SK-N-SH treated with all-trans-retinoic acid at 6 μM for 48 hours (cell line): ENCODE measurements around the gene TNS3.

ENCODE experiments used
- ATAC-seq: fragments of 200-7000 bp; cut with Tn5 transposase; 3 replicates; pipeline ENCODE4 v1.9.1; 2020; ENCODE audit warnings: mild to moderate bottlenecking, moderate library complexity
- ARNTL ChIP-seq: fragments of 450-650 bp; formaldehyde crosslinking; IDR thresholded peaks from 2 replicates; pipeline ENCODE4 v1.5.0; 2020; ENCODE audit warnings: low read depth, mild to moderate bottlenecking, moderate library complexity, borderline replicate concordance
- BACH2 ChIP-seq: fragments of 250-450 bp; sonication (Bioruptor Pico); IDR thresholded peaks from 2 replicates; pipeline ENCODE4 v1.9.0; 2021; ENCODE audit warnings: mild to moderate bottlenecking, borderline replicate concordance
- CREB5 ChIP-seq: fragments of 250-450 bp; sonication (Bioruptor Pico); IDR thresholded peaks from 2 replicates; pipeline ENCODE4 v1.5.1; 2020; ENCODE audit warnings: low read depth, mild to moderate bottlenecking, moderate library complexity
- CSDC2 ChIP-seq: fragments of 250-450 bp; sonication (Bioruptor Pico); IDR thresholded peaks from 2 replicates; pipeline ENCODE4 v1.5.0; 2020; ENCODE audit warnings: mild to moderate bottlenecking, moderate library complexity
- ESRRG ChIP-seq: fragments of 250-450 bp; sonication (Bioruptor Pico); IDR thresholded peaks from 2 replicates; pipeline ENCODE4 v1.6.1; 2021; ENCODE audit warnings: mild to moderate bottlenecking
- GLIS3 ChIP-seq: fragments of 250-450 bp; sonication (Bioruptor Pico); IDR thresholded peaks from 2 replicates; pipeline ENCODE4 v1.5.0; 2020; ENCODE audit warnings: mild to moderate bottlenecking, moderate library complexity
- ISL1 ChIP-seq: fragments of 250-450 bp; sonication (Bioruptor Pico); IDR thresholded peaks from 2 replicates; pipeline ENCODE4 v2.1.2; 2022; ENCODE audit warnings: mild to moderate bottlenecking, moderate library complexity
- PATZ1 ChIP-seq: fragments of 250-450 bp; sonication (Bioruptor Pico); IDR thresholded peaks from 2 replicates; pipeline ENCODE4 v1.8.0; 2020; ENCODE audit warnings: mild to moderate bottlenecking, moderate library complexity, borderline replicate concordance
- PPARA ChIP-seq: fragments of 250-450 bp; sonication (Bioruptor Pico); IDR thresholded peaks from 2 replicates; pipeline ENCODE4 v1.5.0; 2020; ENCODE audit warnings: mild to moderate bottlenecking, borderline replicate concordance
- SNAI2 ChIP-seq: fragments of 250-450 bp; sonication (Bioruptor Pico); IDR thresholded peaks from 2 replicates; pipeline ENCODE4 v1.5.0; 2020; ENCODE audit warnings: mild to moderate bottlenecking, moderate library complexity
- TCF4 ChIP-seq: fragments of 250-450 bp; sonication (Bioruptor Pico); IDR thresholded peaks from 2 replicates; pipeline ENCODE4 v1.8.0; 2021; ENCODE audit warnings: mild to moderate bottlenecking, moderate library complexity, borderline replicate concordance
- TOX ChIP-seq: fragments of 250-450 bp; sonication (Bioruptor Pico); IDR thresholded peaks from 2 replicates; pipeline ENCODE4 v1.8.0; 2021; ENCODE audit warnings: mild to moderate bottlenecking, moderate library complexity, borderline replicate concordance
- ZC3H10 ChIP-seq: fragments of 250-450 bp; sonication (Bioruptor Pico); IDR thresholded peaks from 2 replicates; pipeline ENCODE4 v1.5.1; 2021; ENCODE audit warnings: mild to moderate bottlenecking, moderate library complexity
- ZNF565 ChIP-seq: fragments of 450-650 bp; formaldehyde crosslinking; conservative IDR thresholded peaks from 2 replicates; pipeline ENCODE4 v1.5.0; 2020; ENCODE audit warnings: low read depth, mild to moderate bottlenecking, moderate library complexity
- ZNF70 ChIP-seq: fragments of 450-650 bp; formaldehyde crosslinking; IDR thresholded peaks from 2 replicates; pipeline ENCODE4 v1.5.0; 2020; ENCODE audit warnings: mild to moderate bottlenecking, moderate library complexity
- ZNF8 ChIP-seq: fragments of 450-650 bp; formaldehyde crosslinking; IDR thresholded peaks from 2 replicates; pipeline ENCODE4 v1.5.0; 2020; ENCODE audit warnings: mild to moderate bottlenecking, moderate library complexity
- TF ChIP-seq, protein P1 (sequence below): fragments of 250-450 bp; sonication (Bioruptor Pico); IDR thresholded peaks from 2 replicates; pipeline ENCODE4 v1.5.0; 2020; ENCODE audit warnings: mild to moderate bottlenecking, moderate library complexity
- TF ChIP-seq, protein P2 (sequence below): fragments of 250-450 bp; sonication (Bioruptor Pico); IDR thresholded peaks from 2 replicates; pipeline ENCODE4 v1.5.1; 2021; ENCODE audit warnings: mild to moderate bottlenecking, moderate library complexity
- TF ChIP-seq, protein P3 (sequence below): fragments of 250-450 bp; sonication (Bioruptor Pico); IDR thresholded peaks from 2 replicates; pipeline ENCODE4 v1.8.0; 2021; ENCODE audit warnings: low read depth, mild to moderate bottlenecking, moderate library complexity, borderline replicate concordance

Gene TNS3

DNA sequence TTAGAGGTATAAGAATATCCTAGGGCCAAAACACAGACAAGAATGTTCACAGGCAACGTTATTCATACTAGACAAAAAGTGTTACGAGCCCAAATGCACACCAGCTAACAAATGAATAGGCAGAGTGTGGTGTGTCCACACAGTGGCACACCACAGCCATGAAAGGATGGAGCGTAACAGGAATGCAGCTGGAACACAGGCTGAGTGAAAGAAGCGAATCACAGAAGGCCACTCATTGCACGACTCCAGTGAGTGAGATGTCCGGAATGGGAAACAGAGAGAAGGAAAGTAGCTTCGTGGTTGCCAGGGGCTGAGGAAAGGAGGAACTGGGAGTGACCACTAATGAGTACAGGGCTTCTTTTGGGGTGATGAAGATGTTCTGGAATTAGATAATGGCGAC, 198.8 kb downstream of the TNS3 start (continued):
- TF ChIP-seq, protein P1, sequence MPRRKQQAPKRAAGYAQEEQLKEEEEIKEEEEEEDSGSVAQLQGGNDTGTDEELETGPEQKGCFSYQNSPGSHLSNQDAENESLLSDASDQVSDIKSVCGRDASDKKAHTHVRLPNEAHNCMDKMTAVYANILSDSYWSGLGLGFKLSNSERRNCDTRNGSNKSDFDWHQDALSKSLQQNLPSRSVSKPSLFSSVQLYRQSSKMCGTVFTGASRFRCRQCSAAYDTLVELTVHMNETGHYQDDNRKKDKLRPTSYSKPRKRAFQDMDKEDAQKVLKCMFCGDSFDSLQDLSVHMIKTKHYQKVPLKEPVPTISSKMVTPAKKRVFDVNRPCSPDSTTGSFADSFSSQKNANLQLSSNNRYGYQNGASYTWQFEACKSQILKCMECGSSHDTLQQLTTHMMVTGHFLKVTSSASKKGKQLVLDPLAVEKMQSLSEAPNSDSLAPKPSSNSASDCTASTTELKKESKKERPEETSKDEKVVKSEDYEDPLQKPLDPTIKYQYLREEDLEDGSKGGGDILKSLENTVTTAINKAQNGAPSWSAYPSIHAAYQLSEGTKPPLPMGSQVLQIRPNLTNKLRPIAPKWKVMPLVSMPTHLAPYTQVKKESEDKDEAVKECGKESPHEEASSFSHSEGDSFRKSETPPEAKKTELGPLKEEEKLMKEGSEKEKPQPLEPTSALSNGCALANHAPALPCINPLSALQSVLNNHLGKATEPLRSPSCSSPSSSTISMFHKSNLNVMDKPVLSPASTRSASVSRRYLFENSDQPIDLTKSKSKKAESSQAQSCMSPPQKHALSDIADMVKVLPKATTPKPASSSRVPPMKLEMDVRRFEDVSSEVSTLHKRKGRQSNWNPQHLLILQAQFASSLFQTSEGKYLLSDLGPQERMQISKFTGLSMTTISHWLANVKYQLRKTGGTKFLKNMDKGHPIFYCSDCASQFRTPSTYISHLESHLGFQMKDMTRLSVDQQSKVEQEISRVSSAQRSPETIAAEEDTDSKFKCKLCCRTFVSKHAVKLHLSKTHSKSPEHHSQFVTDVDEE (CRISPR knock-in tag), result no peak
- TF ChIP-seq ZNF70 (CRISPR knock-in tag) (no peak), BACH2 (CRISPR knock-in tag) (no peak), ESRRG (CRISPR knock-in tag) (no peak), ISL1 (CRISPR knock-in tag) (no peak), ARNTL (no peak), ZC3H10 (CRISPR knock-in tag) (no peak)
- TF ChIP-seq, protein P2, sequence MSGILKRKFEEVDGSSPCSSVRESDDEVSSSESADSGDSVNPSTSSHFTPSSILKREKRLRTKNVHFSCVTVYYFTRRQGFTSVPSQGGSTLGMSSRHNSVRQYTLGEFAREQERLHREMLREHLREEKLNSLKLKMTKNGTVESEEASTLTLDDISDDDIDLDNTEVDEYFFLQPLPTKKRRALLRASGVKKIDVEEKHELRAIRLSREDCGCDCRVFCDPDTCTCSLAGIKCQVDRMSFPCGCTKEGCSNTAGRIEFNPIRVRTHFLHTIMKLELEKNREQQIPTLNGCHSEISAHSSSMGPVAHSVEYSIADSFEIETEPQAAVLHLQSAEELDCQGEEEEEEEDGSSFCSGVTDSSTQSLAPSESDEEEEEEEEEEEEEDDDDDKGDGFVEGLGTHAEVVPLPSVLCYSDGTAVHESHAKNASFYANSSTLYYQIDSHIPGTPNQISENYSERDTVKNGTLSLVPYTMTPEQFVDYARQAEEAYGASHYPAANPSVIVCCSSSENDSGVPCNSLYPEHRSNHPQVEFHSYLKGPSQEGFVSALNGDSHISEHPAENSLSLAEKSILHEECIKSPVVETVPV, result no peak

DNA sequence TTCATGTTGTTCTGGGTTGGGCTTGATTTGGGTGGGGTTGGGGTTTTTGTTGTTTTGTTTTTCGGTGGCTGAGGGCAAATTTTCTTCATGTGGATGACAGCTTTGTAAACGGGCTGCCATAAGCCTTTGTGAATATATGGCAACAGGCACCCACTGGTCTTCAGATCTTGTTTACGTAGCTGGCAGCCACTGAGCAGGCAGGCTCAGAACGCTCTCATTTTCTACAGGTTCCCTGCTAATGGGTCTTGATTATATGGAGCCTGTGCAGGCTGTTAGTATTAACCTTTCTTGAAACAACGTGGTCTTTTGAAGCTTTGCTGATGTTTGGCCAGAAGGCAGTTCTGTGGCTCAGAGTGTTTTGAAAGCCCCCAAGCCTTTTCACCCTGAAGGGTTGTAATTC, 199.7 kb downstream of the TNS3 start:
- no peak for TF ChIP-seq SNAI2 (CRISPR knock-in tag)
- TF ChIP-seq ESRRG (CRISPR knock-in tag), result no peak
- no peak for TF ChIP-seq GLIS3
- TF ChIP-seq, protein P2, result no peak
- no peak for TF ChIP-seq CSDC2 (CRISPR knock-in tag)
- no peak for TF ChIP-seq PATZ1 (CRISPR knock-in tag)
- no peak for TF ChIP-seq TCF4 (CRISPR knock-in tag)
- TF ChIP-seq TOX (CRISPR knock-in tag), result no peak
- no peak for TF ChIP-seq ZNF565 (CRISPR knock-in tag)
- no peak for TF ChIP-seq CREB5 (CRISPR knock-in tag)
- TF ChIP-seq, protein P3, sequence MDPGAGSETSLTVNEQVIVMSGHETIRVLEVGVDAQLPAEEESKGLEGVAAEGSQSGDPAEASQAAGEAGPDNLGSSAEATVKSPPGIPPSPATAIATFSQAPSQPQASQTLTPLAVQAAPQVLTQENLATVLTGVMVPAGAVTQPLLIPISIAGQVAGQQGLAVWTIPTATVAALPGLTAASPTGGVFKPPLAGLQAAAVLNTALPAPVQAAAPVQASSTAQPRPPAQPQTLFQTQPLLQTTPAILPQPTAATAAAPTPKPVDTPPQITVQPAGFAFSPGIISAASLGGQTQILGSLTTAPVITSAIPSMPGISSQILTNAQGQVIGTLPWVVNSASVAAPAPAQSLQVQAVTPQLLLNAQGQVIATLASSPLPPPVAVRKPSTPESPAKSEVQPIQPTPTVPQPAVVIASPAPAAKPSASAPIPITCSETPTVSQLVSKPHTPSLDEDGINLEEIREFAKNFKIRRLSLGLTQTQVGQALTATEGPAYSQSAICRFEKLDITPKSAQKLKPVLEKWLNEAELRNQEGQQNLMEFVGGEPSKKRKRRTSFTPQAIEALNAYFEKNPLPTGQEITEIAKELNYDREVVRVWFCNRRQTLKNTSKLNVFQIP, result no peak
- no peak for TF ChIP-seq PPARA (CRISPR knock-in tag)
- no peak for ATAC-seq

DNA sequence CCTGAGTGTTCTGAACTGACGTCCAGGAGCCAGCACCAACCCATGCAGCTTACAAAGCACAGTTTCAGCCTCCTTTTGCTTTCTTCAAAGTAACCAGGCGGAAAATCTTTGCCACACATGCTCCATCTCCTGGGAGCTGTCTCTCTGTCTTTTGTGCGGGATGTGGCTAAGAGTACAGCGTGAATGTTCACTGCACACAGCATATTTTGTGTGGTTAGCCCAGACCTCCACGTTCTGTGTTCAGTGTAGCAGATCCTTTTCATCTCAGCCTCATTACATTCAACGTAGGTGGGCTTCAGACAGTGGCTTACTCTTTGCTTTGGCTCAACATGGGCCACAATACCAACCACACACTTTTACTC, 200.8 kb downstream of the TNS3 start:
- no peak for ATAC-seq
- TF ChIP-seq, protein P1 (CRISPR knock-in tag), result no peak
- TF ChIP-seq ZNF565 (CRISPR knock-in tag), result no peak
- TF ChIP-seq ZNF8 (CRISPR knock-in tag), result no peak
- no peak for TF ChIP-seq SNAI2 (CRISPR knock-in tag)
- no peak for TF ChIP-seq BACH2 (CRISPR knock-in tag)
- no peak for TF ChIP-seq PATZ1 (CRISPR knock-in tag)
- no peak for TF ChIP-seq CREB5 (CRISPR knock-in tag)
